ENCODE data around the gene RUFY4. TPM values are rescaled to one million over a fixed set of nuclear protein-coding genes. Genes with fewer than 3 reads are reported as not detected.
A peak's percentile ranks its signal among the peaks of the same experiment; 100 is the strongest.

Gene RUFY4
- total RNA-seq, 1 donor from 2014 or later = not detected

DNA sequence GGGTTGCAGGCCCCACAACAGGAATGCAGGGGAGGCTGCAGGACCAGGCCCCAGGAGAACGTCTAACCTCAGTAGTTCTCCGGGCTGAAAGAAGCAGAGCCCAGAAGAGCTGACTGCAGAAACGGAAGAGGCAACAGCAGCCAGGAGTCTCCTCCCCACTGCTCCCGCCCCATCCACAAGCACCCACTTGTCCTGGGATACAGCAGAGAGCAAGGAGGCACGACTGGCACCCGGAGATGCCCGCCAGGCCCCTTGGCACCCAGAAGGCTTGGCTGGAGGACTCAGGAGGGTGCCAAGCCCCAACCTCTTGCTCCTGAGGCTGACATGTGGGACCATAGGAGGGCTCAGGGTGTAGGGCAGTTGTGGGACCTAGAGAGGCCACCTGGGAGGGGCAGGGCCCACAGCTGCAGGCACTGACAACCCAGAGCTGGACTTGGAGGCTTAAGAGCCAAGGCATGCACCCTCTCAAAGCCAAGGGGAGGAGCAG, 37.2 kb upstream of the RUFY4 start:
- TF ChIP-seq, protein P1, sequence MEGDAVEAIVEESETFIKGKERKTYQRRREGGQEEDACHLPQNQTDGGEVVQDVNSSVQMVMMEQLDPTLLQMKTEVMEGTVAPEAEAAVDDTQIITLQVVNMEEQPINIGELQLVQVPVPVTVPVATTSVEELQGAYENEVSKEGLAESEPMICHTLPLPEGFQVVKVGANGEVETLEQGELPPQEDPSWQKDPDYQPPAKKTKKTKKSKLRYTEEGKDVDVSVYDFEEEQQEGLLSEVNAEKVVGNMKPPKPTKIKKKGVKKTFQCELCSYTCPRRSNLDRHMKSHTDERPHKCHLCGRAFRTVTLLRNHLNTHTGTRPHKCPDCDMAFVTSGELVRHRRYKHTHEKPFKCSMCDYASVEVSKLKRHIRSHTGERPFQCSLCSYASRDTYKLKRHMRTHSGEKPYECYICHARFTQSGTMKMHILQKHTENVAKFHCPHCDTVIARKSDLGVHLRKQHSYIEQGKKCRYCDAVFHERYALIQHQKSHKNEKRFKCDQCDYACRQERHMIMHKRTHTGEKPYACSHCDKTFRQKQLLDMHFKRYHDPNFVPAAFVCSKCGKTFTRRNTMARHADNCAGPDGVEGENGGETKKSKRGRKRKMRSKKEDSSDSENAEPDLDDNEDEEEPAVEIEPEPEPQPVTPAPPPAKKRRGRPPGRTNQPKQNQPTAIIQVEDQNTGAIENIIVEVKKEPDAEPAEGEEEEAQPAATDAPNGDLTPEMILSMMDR (IDR thresholded peaks at IDR 0.05) = no peak
- H3K9me3 Mint-ChIP-seq (ENCODE audit: low read depth) = no peaks in the 10 kb centered on the region
- H3K27me3 Mint-ChIP-seq (ENCODE audit: low read depth) = peaks cover 2% of the 10 kb centered on the region

DNA sequence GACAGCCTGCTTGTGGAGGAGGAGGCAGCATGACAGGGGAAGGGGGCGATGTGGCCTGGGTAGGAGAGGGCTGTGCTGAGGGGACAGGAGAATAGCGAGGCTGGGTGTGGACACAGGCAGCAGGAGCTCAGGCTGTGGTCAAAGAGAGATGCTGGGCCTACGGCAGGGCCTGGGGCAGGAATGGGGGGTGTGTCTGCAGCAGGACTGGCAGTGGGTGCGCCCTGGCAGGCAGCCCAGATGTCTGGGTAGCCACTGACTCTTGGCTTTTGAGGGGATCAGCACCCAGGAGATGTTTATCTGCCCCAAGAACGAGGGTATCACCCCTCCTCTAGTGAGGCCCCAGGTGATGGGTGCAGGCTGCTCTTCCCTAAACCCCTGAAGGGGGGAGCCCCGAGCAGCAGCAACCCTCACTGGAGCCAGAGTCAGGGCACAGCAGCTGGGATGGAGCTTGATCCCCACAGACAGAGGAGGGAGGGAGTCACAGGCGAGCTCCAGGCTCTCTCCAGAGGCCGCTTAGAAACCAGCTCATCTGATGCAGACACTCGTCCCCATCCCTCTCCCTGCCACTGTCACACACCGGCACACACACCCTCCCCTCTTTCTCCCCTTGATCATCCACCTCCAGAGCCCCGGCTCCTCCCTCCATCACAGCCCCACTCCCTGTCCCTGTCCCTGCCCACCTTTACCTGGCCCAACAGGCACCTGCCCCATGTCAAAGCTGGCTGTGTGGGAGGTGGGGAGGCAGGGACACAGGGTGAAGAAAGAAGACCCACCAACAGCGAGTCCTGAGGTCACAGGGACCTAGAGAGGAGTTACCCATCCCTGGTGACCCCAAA, 36.5 kb upstream of the RUFY4 start:
- DNase-seq (ENCODE audit: low spot score) = peak; percentile 87
- H3K9me3 Mint-ChIP-seq (ENCODE audit: low read depth) = no peaks in the 10 kb centered on the region
- H3K4me3 Mint-ChIP-seq (ENCODE audit: unreplicated experiment) = no peak overlapping the region

More for the DNA sequence above, 37.2 kb upstream of the RUFY4 start:
- DNase-seq (ENCODE audit: low spot score) = peak; percentile 70
- Mint-ChIP-seq H3K36me3 (ENCODE audit: low read depth) (no peaks in the 10 kb centered on the region), H3K4me3 (ENCODE audit: unreplicated experiment) (no peak overlapping the region), H3K4me1 (ENCODE audit: low read depth) (peaks cover 17% of the 10 kb centered on the region), H3K27ac (ENCODE audit: unreplicated experiment) (no peak overlapping the region)

DNA sequence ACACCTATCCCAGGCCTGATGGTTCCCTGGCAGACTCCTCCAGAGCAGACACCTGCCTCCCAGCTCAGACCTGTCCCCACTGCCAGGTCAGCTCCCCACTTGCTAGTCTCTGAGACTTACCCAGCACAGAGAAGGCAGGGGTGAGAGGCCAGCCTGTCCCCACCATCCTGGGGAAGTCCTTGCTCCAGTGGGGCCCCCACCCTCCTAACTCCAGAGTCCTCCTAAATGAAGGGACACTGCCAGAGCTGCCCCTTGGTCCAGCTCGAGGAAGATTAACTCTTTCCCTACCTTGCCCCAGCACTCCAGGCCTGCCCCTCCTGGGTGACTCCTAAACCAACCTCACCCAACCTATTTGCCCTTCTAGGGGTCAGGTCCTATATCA, 35.9 kb upstream of the RUFY4 start:
- Mint-ChIP-seq H3K9me3 (ENCODE audit: low read depth) (no peaks in the 10 kb centered on the region), H3K4me1 (ENCODE audit: low read depth) (peaks cover 17% of the 10 kb centered on the region), H3K36me3 (ENCODE audit: low read depth) (no peaks in the 10 kb centered on the region), H3K4me3 (ENCODE audit: unreplicated experiment) (no peak overlapping the region), H3K27ac (ENCODE audit: unreplicated experiment) (no peak overlapping the region), H3K27me3 (ENCODE audit: low read depth) (peaks cover 9% of the 10 kb centered on the region)
- TF ChIP-seq, protein P1 (IDR thresholded peaks at IDR 0.05) = no peak
- no peak for DNase-seq (ENCODE audit: low spot score)

More for the DNA sequence above, 36.5 kb upstream of the RUFY4 start:
- TF ChIP-seq, protein P1 (IDR thresholded peaks at IDR 0.05) = no peak
- peaks cover 5% of the 10 kb centered on the region for H3K27me3 Mint-ChIP-seq (ENCODE audit: low read depth)
- peaks cover 17% of the 10 kb centered on the region for H3K4me1 Mint-ChIP-seq (ENCODE audit: low read depth)
- H3K36me3 Mint-ChIP-seq (ENCODE audit: low read depth) = no peaks in the 10 kb centered on the region
- H3K27ac Mint-ChIP-seq (ENCODE audit: unreplicated experiment) = no peak overlapping the region

DNA sequence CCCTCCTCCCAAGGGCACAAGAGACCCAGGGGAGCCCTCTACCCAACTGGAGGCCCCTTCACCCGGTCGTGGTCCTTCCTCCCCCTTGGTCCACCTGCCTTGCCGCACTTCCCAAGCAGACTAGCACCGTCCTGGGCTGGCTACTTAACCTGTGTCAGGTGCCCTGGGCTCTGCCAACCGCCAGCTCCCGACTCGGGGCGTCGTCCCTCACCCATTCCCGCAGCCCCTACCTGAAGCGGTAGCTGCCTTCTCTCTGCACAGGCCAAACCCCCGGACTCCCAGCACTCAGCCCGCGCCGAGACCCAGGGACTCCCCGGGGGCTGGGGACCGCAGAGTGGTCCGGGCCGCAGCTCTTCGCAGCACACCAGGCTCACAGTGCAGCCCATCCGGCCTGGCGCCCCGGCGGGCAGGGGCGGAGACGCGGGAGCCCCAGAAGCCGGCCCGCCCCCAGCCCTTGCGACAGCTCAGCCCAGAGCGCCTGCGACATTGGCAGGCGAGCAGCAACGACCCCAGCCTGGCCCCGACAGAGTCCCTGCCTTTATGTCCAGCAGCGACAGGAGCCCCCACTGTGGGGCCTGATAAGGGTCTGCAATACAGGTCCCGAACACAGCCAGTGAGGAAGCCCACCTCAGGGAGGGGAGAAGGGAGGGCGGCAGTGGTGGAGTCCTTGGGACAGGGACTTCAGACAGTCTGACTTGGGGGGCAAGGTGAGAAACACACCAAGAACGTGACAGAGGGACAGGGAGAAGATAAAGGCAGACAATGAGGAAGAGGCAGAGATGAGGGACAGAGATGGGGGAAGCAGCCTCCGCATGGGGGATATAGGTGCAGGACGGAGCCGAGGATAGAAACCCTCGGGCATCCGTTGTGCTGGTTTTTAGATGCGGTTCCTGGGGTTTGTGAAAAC, 35.2 kb upstream of the RUFY4 start:
- DNase-seq (ENCODE audit: low spot score) = no peak
- peaks cover 17% of the 10 kb centered on the region for H3K4me1 Mint-ChIP-seq (ENCODE audit: low read depth)
- H3K27me3 Mint-ChIP-seq (ENCODE audit: low read depth) = peaks cover 9% of the 10 kb centered on the region
- H3K27ac Mint-ChIP-seq (ENCODE audit: unreplicated experiment) = no peak overlapping the region
- H3K4me3 Mint-ChIP-seq (ENCODE audit: unreplicated experiment) = no peak overlapping the region
- TF ChIP-seq, protein P1 (IDR thresholded peaks at IDR 0.05) = no peak
- no peaks in the 10 kb centered on the region for H3K36me3 Mint-ChIP-seq (ENCODE audit: low read depth)
- no peaks in the 10 kb centered on the region for H3K9me3 Mint-ChIP-seq (ENCODE audit: low read depth)
